SW 1271 (cell line): ENCODE data around the gene ZNF750.

ENCODE experiments used
- DNase-seq, 2 experiments: peaks; one replicate each; lab custom pipeline; 2025; lab: John Stamatoyannopoulos, UW

The ZNF750 gene

DNA sequence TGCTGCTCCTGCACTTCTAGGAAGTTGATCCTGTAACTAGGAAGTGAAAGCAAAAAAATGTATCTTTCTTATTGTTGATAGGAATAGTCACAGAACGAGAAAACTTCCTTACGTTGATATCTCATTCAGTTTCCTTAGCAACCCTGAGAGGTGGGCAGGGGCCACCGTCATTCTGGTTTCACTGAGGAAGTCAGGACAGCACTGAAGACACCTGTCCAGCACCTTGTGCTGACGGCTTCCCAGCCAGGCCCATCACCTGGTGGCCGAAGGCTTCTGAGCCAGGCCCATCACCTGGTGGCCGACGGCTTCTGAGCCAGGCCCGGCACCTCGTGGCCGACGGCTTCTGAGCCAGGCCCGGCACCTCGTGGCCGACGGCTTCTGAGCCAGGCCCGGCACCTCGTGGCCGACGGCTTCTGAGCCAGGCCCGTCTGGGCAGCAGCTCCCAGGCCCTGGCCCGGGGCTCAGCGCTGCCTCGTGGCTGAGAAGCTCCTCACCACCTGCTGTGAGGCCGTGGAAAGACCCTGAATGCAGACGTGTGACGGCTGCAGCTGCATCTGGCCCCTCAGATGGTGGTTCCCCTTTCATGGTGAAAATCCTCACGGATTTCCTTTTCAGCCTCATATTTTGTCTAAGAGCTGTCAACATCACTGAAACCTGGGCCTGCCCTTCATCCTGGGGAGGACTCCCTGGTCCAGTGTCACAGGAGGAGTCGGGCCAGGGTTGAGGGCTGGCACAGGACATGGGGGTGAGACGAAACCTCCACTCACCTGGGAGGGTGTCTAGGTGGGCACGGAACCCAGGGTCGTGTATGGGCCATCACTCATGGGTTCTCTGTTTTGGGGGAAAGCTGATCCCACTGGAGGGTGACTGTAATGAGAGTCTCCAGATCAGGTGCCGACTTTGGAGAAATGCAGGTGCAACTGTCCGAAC is 33.0 kb upstream of the ZNF750 start:
- no peak for DNase-seq

GRCh38 chr17:82871776-82872561 is 32.1 kb upstream of the ZNF750 start:
- no peak for DNase-seq

- DNase-seq: no peak
These were observed 31.4 kb upstream of the ZNF750 start for GRCh38 chr17:82871056-82871775.

- DNase-seq: no peak
These were observed 30.7 kb upstream of the ZNF750 start for GRCh38 chr17:82870541-82870940.

- no peak for DNase-seq
These were observed 30.3 kb upstream of the ZNF750 start for GRCh38 chr17:82870091-82870491.

- no peak for DNase-seq
These were observed 29.7 kb upstream of the ZNF750 start for GRCh38 chr17:82869536-82869935.

GRCh38 chr17:82868715-82869131 is 28.9 kb upstream of the ZNF750 start:
- DNase-seq: no peak

GRCh38 chr17:82867763-82868325 is 28.0 kb upstream of the ZNF750 start:
- DNase-seq: no peak

DNA sequence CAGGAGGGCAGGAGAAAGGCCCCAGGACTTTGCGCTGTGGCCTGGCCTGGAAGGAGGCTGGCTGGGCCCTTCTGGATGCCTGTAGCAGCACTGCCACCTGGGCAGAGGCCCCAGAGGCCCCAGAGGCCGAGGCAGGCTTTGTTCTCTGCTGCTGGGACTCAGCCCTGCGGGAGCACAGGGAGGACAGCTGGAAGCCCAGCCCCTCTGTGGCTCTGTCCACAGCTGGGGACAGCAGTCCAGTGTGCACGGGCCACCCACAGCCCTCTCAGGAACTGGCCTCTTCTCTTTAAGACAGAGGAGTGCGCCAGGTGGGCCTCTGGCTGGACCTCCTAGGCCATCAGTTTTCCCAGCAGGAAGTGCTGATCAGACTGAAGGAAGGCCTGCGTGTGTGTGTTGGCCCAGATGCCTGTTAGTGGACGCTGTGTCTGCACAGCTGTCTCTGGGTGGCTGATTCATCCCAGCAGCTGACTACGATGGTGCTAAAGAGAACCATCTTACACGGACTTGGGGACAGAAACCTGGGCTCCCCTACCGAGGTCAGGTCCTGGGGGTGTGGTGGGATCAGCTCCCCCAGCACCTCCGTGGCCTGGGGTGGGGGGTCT is 26.9 kb upstream of the ZNF750 start:
- no peak for DNase-seq

DNA sequence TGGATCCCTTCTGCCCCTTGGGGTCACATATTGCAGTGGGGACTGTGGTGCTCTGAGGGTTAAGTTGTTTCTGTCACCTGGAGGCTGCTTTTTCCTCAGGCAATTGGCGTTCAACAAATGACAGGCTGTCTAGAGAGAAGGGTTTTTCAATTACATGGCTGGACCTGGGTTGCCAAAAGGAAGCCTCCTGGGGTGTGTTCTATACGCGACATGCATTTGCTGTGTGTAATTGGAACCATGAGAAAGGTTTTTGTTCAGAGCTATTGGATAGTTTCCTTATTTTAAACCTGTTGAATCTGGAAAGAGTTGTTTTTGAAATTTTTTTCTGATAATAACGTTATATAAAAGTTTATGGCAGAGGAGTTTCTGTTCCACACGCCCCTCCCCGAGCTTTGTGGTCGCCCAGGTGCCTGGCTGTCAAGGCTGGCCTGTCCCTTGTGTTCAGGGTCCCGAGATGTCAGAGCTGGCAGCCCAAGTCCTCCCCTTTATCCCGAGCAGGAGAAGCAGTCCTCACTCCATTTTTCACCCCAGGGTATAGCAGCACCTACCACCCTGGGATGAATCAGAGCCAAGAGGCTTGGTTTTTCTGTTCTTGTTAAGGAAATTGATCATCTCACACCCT is 26.1 kb upstream of the ZNF750 start:
- DNase-seq: no peak

DNA sequence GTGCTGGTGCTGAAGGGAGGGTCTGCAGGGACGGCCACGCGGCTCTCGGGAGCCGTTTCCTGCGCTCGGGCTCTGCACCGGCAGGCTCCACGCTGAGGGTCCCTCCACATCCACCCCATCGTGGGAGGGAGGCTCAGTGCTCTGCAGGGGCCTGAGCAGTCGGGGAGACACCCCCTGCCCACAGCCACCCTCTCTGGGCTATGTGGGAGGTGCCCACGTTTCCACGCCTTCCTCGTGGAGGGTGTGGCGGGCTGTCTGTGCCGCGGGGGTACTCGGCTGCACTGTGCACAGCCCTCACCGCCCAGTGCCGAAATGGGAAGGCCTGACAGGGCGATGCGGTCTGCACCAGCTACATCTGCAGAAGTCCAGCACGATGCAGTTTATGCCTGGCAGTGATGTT is 25.5 kb upstream of the ZNF750 start:
- no peak for DNase-seq

DNA sequence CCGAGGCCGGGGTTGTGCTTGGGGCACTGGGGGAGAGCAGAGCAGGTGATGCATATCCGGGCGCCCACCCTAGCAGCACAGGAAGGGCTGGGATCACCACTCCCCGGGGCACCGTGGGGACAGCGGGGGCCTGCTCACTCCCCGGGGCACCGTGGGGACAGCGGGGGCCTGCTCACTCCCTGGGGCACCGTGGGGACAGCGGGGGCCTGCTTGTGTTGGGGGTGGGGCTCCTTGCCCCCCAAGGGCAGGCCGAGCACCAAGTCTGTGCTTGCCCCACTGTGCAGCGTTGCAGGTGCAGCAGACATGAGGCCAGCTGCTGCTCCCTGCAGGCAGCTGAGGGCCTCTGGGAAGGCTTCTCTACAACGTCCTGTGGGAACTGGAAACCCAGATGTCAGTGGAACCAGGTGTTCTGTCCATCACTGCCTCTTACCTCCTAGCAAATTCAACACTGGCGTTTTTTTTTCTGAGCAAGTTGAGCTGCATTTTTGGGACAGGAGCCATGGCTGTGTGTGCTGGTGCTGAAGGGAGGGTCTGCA is 25.0 kb upstream of the ZNF750 start:
- DNase-seq: no peak

- DNase-seq: no peak
These were observed 24.3 kb upstream of the ZNF750 start for GRCh38 chr17:82863941-82864712.

GRCh38 chr17:82863383-82863940 is 23.6 kb upstream of the ZNF750 start:
- DNase-seq: no peak

DNA sequence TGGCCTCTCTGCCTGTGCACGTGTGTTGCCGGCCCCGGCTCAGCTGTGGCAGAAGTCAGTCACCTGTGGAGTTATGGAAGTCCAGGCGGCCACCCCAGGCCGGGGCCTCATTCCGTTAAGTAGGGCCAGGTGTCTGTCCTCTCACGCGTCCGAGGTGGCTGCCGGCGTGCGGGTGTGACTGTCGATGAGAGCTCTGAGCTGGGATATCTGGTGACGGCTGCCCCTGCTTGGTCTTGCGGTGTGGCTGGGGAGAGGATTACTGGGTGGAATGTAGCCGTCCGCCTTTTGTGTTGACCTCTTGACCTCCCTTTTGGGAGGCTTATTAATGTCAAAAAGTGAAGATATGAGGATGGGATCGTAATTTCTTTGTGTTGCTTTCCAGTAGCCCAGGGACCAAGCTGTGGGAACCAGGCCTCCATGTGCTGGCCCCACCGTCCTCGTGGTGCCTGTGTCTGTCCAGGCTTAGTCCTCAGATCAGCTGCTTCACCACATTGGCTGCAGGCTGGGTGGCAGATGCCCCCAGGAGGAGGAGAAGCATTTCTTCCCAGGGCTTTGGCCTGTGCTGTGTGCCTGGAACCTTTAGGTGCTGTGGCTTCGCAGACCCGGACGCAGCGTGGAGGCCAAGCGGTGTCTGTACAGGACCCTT is 23.0 kb upstream of the ZNF750 start:
- no peak for DNase-seq

- DNase-seq: no peak
These were observed 22.4 kb upstream of the ZNF750 start for GRCh38 chr17:82862191-82862590.

GRCh38 chr17:82861393-82861775 is 21.6 kb upstream of the ZNF750 start:
- DNase-seq: no peak

DNA sequence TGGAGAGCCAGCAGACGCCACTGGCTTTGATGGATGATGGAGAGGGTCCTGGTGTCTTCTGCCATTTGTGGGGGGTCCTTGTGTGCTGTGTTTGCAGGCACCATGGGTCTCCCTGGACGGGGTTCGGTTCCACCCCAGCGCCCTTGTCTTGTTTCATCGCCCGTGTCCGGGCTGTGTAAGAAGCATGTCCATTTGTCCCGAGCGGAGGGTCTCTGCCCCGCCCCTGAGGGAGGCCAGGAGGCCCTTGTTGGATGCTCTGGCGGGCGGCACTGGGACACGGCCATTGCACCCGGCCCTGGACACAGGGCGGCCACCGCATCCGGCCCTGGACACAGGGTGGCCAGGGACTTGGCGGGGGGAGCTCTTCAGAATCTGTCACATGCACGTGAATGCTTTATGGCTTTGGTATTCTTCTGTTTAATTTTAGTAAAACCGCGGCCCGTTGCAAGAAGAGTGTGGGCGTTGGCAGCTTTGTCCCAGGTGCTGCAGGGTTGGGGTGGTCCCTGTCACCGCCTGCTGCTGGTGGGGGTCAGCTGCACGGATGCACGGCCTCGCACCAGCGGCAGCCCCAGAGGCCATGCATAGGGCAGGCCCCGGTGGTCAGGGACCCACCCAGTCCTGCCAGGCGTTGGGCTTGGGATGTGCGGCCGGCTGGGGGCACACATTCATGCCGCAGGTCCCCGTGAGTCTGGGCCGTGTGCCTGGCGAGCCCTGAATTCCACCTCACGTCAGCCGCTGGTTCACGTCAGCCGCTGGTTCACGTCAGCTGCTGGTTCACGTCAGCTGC is 21.0 kb upstream of the ZNF750 start:
- no peak for DNase-seq
